ENCODE data around the gene KRT14. TPM values are rescaled to one million over a fixed set of nuclear protein-coding genes. Genes with fewer than 3 reads are reported as not detected.

The KRT14 gene
- total RNA-seq, 3 donors from 2014 or later, result 0.67 TPM; not detected in 2

DNA sequence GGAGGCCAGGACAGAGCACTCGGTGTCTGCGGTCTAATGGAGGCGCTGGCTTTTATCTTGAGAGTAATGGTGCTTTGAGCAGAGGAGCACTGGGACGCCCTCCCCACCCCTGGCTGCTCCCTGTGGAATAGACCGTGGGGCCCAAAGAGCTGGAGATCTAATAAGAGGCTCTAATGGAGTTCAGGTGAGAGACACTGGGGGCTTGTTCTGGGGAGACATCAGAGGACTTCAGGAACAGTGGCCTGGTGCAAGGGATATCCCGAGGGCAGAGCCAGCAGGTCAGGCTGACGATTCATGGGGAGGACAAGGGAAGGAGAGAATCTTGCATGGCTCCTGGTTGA lies 49.1 kb downstream of the KRT14 start:
- no peak for ATAC-seq
- H3K4me3 ChIP-seq, result no peak overlapping the region
- TF ChIP-seq, protein P1, sequence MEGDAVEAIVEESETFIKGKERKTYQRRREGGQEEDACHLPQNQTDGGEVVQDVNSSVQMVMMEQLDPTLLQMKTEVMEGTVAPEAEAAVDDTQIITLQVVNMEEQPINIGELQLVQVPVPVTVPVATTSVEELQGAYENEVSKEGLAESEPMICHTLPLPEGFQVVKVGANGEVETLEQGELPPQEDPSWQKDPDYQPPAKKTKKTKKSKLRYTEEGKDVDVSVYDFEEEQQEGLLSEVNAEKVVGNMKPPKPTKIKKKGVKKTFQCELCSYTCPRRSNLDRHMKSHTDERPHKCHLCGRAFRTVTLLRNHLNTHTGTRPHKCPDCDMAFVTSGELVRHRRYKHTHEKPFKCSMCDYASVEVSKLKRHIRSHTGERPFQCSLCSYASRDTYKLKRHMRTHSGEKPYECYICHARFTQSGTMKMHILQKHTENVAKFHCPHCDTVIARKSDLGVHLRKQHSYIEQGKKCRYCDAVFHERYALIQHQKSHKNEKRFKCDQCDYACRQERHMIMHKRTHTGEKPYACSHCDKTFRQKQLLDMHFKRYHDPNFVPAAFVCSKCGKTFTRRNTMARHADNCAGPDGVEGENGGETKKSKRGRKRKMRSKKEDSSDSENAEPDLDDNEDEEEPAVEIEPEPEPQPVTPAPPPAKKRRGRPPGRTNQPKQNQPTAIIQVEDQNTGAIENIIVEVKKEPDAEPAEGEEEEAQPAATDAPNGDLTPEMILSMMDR (IDR thresholded peaks at IDR 0.05), result no peak

DNA sequence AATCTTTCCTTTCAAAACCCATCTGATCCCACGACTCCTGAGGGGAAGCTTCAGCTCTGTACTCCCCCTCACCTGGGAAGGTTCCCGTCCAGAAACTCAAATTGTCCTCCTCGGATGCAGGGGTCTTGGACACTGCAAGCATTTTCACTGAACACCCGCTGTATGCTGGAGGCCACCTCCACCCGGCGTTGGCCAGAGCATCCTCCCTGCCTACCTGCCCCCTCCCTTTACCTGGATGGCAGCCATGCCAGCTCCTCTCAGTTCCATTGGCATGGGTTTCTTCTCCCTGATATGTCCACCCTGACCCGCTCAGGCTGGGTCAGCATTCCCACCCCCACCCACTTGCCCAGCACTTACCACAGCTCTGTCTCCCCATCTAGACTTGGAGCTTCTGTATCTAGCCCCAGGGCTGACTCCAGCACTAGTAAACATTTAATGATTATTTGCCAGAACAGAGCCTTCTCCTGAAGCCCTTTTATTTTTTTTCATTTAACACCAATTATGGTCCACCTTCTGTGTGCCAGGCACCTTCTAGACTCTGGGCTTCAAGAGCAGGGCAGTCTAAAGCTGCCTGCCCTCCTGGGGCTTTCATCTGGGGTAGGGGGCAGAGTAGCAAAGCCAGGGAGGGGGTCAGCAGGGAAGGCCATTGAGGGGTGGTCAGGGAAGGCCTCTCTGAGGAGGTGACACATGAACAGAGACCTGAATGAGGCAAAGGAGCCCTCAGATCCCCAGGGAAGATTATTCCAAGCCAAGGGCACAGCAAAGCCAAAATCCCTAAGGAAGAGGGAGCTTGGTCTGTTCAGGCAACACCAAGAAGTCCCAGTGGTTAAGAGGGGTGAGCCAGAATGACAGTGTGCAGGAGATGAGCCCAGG lies 49.7 kb downstream of the KRT14 start:
- peaks cover 8% of the 10 kb centered on the region for H3K4me1 ChIP-seq (ENCODE audit: low read depth)
- H3K9me3 ChIP-seq, result no peaks in the 10 kb centered on the region
- DNase-seq, result no peak
- TF ChIP-seq, protein P1 (IDR thresholded peaks at IDR 0.05), result no peak
- intact Hi-C loops (cut with DNase I, micrococcal nuclease), result no loop called here
- ATAC-seq, result no peak
- H3K36me3 ChIP-seq (ENCODE audit: low read depth), result no peaks in the 10 kb centered on the region
- no peak overlapping the region for H3K4me3 ChIP-seq

More for the DNA sequence above, 49.1 kb downstream of the KRT14 start:
- Histone ChIP-seq H3K4me1 (ENCODE audit: low read depth) (peaks cover 12% of the 10 kb centered on the region), H3K9me3 (no peaks in the 10 kb centered on the region), H3K36me3 (ENCODE audit: low read depth) (no peaks in the 10 kb centered on the region)
- no peak for DNase-seq
- intact Hi-C loops (cut with DNase I, micrococcal nuclease), result no loop called here

DNA sequence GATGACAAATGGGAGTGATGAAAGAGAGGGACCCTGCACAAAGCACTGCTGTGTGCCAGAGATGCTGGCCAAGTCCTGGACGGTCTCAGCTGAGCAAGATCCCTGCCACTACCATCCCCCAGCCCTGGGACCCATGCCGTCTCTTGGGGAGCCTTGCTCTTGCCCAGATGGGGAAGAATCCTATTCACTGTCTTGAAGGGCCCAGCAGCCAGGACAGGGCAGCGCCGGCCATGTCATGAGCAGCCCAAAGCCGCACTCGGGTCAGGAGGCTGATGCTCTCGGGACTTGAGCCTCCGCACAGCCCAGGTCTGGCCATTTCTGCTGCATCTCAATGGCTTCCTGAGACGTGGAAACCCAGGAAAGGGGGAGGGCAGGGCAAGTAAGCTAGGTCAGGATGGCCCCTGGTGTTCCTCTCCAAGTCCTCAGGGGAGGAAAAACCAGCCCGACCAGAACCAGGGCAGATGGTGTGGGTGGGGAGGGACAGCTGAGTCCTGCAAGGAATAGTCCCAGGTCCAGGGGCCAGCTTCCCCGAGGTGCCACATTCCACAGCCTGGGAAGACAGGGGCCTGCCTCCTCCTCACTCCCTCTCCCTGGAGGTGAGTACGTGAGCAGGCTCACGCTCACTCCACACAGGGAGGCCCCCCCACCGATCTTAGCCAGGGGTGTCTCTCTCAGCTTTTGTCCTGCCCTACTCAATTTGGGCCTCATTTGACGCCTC lies 50.8 kb downstream of the KRT14 start:
- peak in 2 of 3 donors; percentile 61 to 67 for DNase-seq
- Histone ChIP-seq H3K9me3 (no peaks in the 10 kb centered on the region), H3K4me1 (ENCODE audit: low read depth) (peaks cover 8% of the 10 kb centered on the region), H3K4me3 (no peak overlapping the region), H3K36me3 (ENCODE audit: low read depth) (no peaks in the 10 kb centered on the region)
- TF ChIP-seq, protein P1 (IDR thresholded peaks at IDR 0.05), result no peak
- peak; percentile 70 for ATAC-seq
- intact Hi-C loops (cut with DNase I, micrococcal nuclease), result no loop called here

DNA sequence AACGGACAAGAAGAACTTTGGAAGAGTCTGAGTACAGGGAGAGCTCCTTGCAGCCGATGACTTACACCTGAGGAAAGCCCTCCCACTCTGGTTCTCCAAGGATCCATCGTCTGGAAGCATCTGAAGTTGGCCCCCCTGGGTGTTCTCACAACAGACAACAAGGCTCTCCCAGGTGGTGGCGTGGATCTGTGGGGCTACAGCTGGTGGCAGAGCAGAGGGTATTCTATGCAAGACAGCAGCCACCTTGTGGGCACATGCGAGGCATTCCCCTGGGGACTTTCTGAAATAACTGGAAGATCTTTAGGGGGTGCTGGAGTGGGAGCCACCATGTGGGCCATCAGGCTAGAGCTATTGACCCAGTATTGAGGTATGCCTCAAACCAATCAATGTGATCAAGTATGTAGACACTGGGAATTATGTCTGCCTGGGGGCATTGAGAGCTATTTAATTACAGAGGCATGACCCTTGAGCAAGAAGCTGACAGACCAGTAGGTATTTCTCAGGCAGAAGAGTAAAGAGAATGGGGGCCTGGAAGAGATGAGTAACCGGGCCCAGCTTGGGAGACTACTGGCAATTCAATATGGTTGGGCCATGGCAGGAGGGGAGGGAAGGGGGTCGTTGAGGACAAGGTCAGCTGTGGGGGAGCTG lies 51.7 kb downstream of the KRT14 start:
- DNase-seq (no peak), ATAC-seq (no peak)
- TF ChIP-seq, protein P1 (IDR thresholded peaks at IDR 0.05), result no peak
- H3K4me3 ChIP-seq, result no peak overlapping the region
- no peaks in the 10 kb centered on the region for H3K9me3 ChIP-seq
- peaks cover 13% of the 10 kb centered on the region for H3K4me1 ChIP-seq (ENCODE audit: low read depth)
- intact Hi-C loops (cut with DNase I, micrococcal nuclease), result no loop called here
- H3K36me3 ChIP-seq (ENCODE audit: low read depth), result no peaks in the 10 kb centered on the region

DNA sequence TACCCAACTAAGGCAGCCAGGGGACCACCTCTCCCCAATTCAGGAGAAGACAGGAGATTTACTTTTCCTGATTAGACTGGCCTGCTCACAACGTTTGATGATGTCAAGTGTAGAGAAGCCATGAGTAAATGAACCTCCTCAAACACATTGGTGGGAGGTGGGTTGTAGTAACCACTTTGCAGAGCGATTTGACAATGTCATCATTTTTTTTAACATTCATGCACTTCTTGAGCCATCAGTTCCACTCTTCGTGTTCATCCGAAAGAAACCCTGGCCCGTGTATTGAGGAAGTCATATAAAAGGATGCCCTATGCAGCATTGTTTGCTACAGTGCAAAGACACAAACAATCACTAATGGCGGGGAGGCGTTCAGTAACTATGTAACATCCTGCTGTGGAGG lies 53.1 kb downstream of the KRT14 start:
- Histone ChIP-seq H3K36me3 (ENCODE audit: low read depth) (no peaks in the 10 kb centered on the region), H3K4me1 (ENCODE audit: low read depth) (peaks cover 23% of the 10 kb centered on the region), H3K4me3 (no peak overlapping the region), H3K9me3 (no peaks in the 10 kb centered on the region)
- DNase-seq (no peak), ATAC-seq (no peak)
- intact Hi-C loops (cut with DNase I, micrococcal nuclease), result no loop called here
- TF ChIP-seq, protein P1 (IDR thresholded peaks at IDR 0.05), result no peak
